Central memory CD4-positive, alpha-beta T cell (primary cell): ENCODE data around the gene CADM1.

Experiments
- DNase-seq: peaks from one replicate; pipeline ENCODE4 v3.0.0; 2022

Gene CADM1

GRCh38 chr11:115168686-115169085 is 335.5 kb downstream of the CADM1 start:
- no peak for DNase-seq

GRCh38 chr11:115168229-115168671 is 336.0 kb downstream of the CADM1 start:
- no peak for DNase-seq

- no peak for DNase-seq
These were observed 336.8 kb downstream of the CADM1 start for GRCh38 chr11:115167456-115167855.

GRCh38 chr11:115166820-115167219 is 337.4 kb downstream of the CADM1 start:
- DNase-seq = no peak

- DNase-seq = no peak
These were observed 339.4 kb downstream of the CADM1 start for GRCh38 chr11:115164774-115165173.

GRCh38 chr11:115162919-115163318 is 341.3 kb downstream of the CADM1 start:
- DNase-seq = no peak

- DNase-seq = no peak
These were observed 342.3 kb downstream of the CADM1 start for GRCh38 chr11:115161876-115162275.

- no peak for DNase-seq
These were observed 345.0 kb downstream of the CADM1 start for GRCh38 chr11:115159207-115159606.

- no peak for DNase-seq
These were observed 346.2 kb downstream of the CADM1 start for GRCh38 chr11:115158053-115158452.

GRCh38 chr11:115157247-115157646 is 347.0 kb downstream of the CADM1 start:
- DNase-seq = no peak

GRCh38 chr11:115155978-115156377 is 348.2 kb downstream of the CADM1 start:
- DNase-seq = no peak

- no peak for DNase-seq
These were observed 348.9 kb downstream of the CADM1 start for GRCh38 chr11:115155320-115155719.

- no peak for DNase-seq
These were observed 349.9 kb downstream of the CADM1 start for GRCh38 chr11:115154355-115154736.

- DNase-seq = no peak
These were observed 350.4 kb downstream of the CADM1 start for GRCh38 chr11:115153731-115154354.

- no peak for DNase-seq
These were observed 351.1 kb downstream of the CADM1 start for GRCh38 chr11:115153135-115153534.

- no peak for DNase-seq
These were observed 353.2 kb downstream of the CADM1 start for GRCh38 chr11:115151010-115151409.

GRCh38 chr11:115148691-115149090 is 355.5 kb downstream of the CADM1 start:
- no peak for DNase-seq

- no peak for DNase-seq
These were observed 356.1 kb downstream of the CADM1 start for GRCh38 chr11:115148101-115148500.

- no peak for DNase-seq
These were observed 356.9 kb downstream of the CADM1 start for GRCh38 chr11:115147243-115147807.

GRCh38 chr11:115146425-115146824 is 357.8 kb downstream of the CADM1 start:
- no peak for DNase-seq

GRCh38 chr11:115145324-115145723 is 358.9 kb downstream of the CADM1 start:
- no peak for DNase-seq

- no peak for DNase-seq
These were observed 359.3 kb downstream of the CADM1 start for GRCh38 chr11:115144914-115145313.

- no peak for DNase-seq
These were observed 360.2 kb downstream of the CADM1 start for GRCh38 chr11:115144014-115144413.

GRCh38 chr11:115141231-115142114 is 362.7 kb downstream of the CADM1 start:
- no peak for DNase-seq
